ENCODE data around the gene CUL9. TPM values are rescaled to one million over a fixed set of nuclear protein-coding genes. Genes with fewer than 3 reads are reported as not detected.

The CUL9 gene
- total RNA-seq, 1 experiment from 2014 or later, result 15.2 TPM

DNA sequence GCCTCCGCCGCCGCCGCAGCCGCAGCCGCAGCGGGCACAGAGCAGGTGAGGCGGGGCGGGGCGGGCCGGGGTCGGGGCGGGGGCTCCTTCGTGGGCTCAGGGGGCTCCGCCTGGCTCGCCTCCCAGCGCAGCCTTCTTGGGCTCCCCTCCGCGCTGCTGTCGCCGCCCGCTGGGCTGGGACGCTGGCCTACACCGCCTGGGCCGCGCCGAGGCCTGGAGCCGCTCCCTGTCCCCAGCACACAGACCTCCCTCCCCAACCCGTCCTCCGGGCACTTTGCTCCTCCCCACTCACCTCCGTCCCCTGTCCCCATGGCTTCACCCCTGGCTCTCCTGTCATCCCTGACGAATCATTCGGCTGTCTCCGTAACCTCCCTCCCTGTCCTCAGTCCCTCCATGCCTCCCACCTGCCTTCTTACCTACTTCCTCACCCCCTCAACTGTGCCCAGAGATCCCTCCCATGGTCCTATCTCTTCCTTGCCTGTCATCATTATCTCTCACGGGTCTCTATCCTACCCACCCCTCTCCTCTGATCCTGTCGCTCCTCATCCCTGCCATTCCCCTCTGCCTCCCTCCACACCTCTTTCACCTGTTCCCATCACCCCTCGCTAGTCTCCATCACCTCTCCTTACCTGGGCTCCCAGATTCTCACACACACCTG, 61.8 kb downstream of the CUL9 start:
- Histone ChIP-seq H2AFZ (ENCODE audit: low read length) (no peak overlapping the region), H3K4me2 (ENCODE audit: insufficient read depth, insufficient read length, low read length) (peak overlapping the region; percentile 19), H2BK15ac (ENCODE audit: low read depth, low read length) (no peak overlapping the region), H3K9ac (ENCODE audit: extremely low read depth, insufficient read length, low read length) (no peak overlapping the region), H3K27ac (ENCODE audit: insufficient read length, low read depth, low read length) (no peak overlapping the region), H3K4ac (ENCODE audit: low read depth, low read length) (no peak overlapping the region), H3K14ac (ENCODE audit: insufficient read depth, low read length) (no peak overlapping the region), H3K18ac (ENCODE audit: insufficient read length, low read depth, low read length) (no peak overlapping the region), H3K23me2 (ENCODE audit: insufficient read length, low read depth, low read length, poor library complexity, severe bottlenecking) (peaks cover 7% of the 10 kb centered on the region), H3K23ac (ENCODE audit: insufficient read length, low read depth, low read length) (no peak overlapping the region), H3K9me3 (ENCODE audit: control insufficient read depth, low read depth, low read length) (no peaks in the 10 kb centered on the region), H3K4me1 (ENCODE audit: insufficient read depth, low read length) (no peaks in the 10 kb centered on the region), H3K79me1 (ENCODE audit: insufficient read depth, low read depth, low read length, poor library complexity, severe bottlenecking) (no peaks in the 10 kb centered on the region), H2BK12ac (ENCODE audit: insufficient read length, low read depth, low read length) (no peak overlapping the region), H4K91ac (ENCODE audit: insufficient read length, low read depth, low read length) (no peak overlapping the region), H4K20me1 (ENCODE audit: control insufficient read depth, insufficient read depth, insufficient read length) (no peaks in the 10 kb centered on the region), H3K27me3 (ENCODE audit: insufficient read depth, low read length) (peaks cover 25% of the 10 kb centered on the region; the same call in 1 of the 2 replicates), H3K79me2 (ENCODE audit: insufficient read depth, low read length) (no peaks in the 10 kb centered on the region), H2BK5ac (ENCODE audit: insufficient read length, low read length) (no peak overlapping the region), H2AK5ac (ENCODE audit: insufficient read length, low read length) (no peak overlapping the region), H2BK120ac (ENCODE audit: low read depth, low read length, poor library complexity, severe bottlenecking) (no peak overlapping the region), H2BK20ac (ENCODE audit: low read depth, low read length, poor library complexity, severe bottlenecking) (no peak overlapping the region), H3T11ph (ENCODE audit: low read length) (no peak overlapping the region), H4K8ac (replicated peaks; ENCODE audit: insufficient read length, low read depth, low read length) (no peak overlapping the region), H4K5ac (ENCODE audit: insufficient read length, low read depth, low read length) (no peak overlapping the region), H3K56ac (ENCODE audit: insufficient read length, low read depth, low read length) (no peak overlapping the region)
- no peaks in the 10 kb centered on the region for H3K36me3 Mint-ChIP-seq (ENCODE audit: insufficient read depth in 1 of 3, low read depth in 3 of 3)
- H3K4me3 Mint-ChIP-seq, result no peak overlapping the region
- H3K27ac Mint-ChIP-seq, result no peak overlapping the region
- TF ChIP-seq, protein P1, sequence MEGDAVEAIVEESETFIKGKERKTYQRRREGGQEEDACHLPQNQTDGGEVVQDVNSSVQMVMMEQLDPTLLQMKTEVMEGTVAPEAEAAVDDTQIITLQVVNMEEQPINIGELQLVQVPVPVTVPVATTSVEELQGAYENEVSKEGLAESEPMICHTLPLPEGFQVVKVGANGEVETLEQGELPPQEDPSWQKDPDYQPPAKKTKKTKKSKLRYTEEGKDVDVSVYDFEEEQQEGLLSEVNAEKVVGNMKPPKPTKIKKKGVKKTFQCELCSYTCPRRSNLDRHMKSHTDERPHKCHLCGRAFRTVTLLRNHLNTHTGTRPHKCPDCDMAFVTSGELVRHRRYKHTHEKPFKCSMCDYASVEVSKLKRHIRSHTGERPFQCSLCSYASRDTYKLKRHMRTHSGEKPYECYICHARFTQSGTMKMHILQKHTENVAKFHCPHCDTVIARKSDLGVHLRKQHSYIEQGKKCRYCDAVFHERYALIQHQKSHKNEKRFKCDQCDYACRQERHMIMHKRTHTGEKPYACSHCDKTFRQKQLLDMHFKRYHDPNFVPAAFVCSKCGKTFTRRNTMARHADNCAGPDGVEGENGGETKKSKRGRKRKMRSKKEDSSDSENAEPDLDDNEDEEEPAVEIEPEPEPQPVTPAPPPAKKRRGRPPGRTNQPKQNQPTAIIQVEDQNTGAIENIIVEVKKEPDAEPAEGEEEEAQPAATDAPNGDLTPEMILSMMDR (conservative IDR thresholded peaks at IDR 0.05), result no peak
- WGBS (ENCODE audit: extremely low coverage, insufficient read length, low lambda C conversion rate), result no CpG with 5 or more reads among the region's 37 CpGs
- peaks cover 2 to 4% of the 10 kb centered on the region in 2 experiments; a peak in 4 of 5 replicates for H3K9me3 Mint-ChIP-seq
- peak; percentile 39 for DNase-seq
- H3K4me1 Mint-ChIP-seq, result peaks cover 10 to 17% of the 10 kb centered on the region in 2 experiments
- peaks cover 12% of the 10 kb centered on the region for H3K27me3 Mint-ChIP-seq (ENCODE audit: low read depth)
